ENCODE data around the gene EIF2AK3.

DNA sequence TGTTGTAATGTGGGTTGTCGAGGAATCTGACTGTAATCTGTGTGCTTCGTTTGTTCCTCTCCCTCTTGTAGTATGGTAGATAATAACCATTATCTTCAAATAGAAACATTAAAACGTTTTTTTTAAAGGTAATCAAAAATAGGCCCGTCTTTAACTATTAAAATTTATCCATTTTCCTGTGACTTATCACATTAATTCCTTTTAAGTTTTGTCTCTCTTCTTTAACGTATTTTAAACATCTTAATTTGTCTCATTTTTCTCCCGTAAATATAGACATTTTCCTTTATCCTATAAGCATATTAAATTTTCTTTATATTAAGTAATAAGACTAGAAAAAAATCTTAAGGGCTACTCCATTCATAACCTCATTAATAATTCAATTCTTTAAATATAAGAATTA is 41.3 kb downstream of the EIF2AK3 start:
- no peak for TF ChIP-seq CTCF (IDR thresholded peaks at IDR 0.05)
- no peak for TF ChIP-seq POLR2A (IDR thresholded peaks at IDR 0.05)
- TF ChIP-seq EP300 (IDR thresholded peaks at IDR 0.05), result no peak

All from upper lobe of left lung (tissue), 4 donors.